T-helper 2 cell (primary cell): ENCODE data around the gene TRPV2.
A peak's percentile ranks its signal among the peaks of the same experiment; 100 is the strongest.
"Not testable (repeated sequence)": the region's sequence is repeated elsewhere in the genome, so short reads cannot be mapped to it uniquely, and the experiment has no call there.

ENCODE experiments used
- DNase-seq, 5 experiments: peaks; one replicate each; pipeline versions ENCODE4 v3.0.0 to v3.0.0-alpha.2; 2012 to 2022

Gene TRPV2

GRCh38 chr17:16438557-16439302 is 23.4 kb downstream of the TRPV2 start:
- peak; percentile 79 to 99 (median 91) for DNase-seq

DNA sequence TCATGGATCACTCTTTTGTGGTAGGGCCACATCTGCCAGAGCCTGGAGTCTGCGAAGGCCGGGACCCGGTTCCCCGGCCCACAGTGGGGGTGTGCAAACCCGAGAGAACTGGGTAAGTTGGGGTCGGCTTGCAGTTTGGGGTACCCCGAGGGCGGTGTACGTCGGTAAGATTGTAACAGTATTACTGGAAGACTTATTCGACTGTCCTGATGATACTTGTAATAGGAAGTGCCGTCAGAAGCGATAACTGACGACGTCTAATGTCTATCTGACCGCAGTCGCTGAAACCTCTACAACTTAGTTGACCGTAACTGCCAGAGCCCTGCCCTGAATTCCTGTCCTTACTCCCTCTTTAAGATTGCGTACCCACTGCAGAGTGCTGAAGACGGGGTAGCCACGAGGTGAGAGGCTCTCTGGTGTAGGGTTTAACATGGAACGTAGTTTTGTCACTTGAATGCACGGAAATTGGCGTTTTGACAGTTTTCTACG is 24.0 kb downstream of the TRPV2 start:
- peak in 2 of 5 experiments; percentile 39 to 67 for DNase-seq

- DNase-seq: peak in 2 of 5 experiments; percentile 57 to 80
Observed at GRCh38 chr17:16439811-16440351, 24.5 kb downstream of the TRPV2 start.

GRCh38 chr17:16440354-16440753 is 25.0 kb downstream of the TRPV2 start:
- DNase-seq: not testable (repeated sequence)

- no peak for DNase-seq
Observed at GRCh38 chr17:16440901-16441629, 25.7 kb downstream of the TRPV2 start.

DNA sequence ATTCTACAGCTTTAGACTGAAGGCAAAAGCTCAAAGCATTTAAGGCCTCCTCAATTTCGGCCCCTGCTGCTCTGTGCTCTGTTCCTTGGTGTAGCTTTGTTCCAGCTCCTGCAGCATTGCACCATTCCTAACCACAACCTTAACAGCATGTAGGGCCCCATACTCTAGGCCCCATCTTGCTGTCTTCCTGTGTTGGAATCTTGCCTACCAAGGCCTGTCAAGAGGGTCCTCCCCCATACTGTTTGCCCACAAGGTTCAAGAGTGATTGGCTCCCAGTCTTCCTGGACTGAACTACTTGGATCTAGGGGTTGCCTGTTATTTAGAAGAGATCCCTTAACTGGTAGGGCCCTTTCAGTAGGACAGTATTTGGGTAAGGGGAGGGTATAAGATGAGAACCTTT is 26.8 kb downstream of the TRPV2 start:
- DNase-seq: no peak

GRCh38 chr17:16442594-16443510 is 27.5 kb downstream of the TRPV2 start:
- DNase-seq: no peak

GRCh38 chr17:16443511-16444257 is 28.3 kb downstream of the TRPV2 start:
- no peak for DNase-seq

- no peak for DNase-seq
Observed at GRCh38 chr17:16444258-16444886, 29.0 kb downstream of the TRPV2 start.

- DNase-seq: no peak
Observed at GRCh38 chr17:16446338-16446983, 31.1 kb downstream of the TRPV2 start.

DNA sequence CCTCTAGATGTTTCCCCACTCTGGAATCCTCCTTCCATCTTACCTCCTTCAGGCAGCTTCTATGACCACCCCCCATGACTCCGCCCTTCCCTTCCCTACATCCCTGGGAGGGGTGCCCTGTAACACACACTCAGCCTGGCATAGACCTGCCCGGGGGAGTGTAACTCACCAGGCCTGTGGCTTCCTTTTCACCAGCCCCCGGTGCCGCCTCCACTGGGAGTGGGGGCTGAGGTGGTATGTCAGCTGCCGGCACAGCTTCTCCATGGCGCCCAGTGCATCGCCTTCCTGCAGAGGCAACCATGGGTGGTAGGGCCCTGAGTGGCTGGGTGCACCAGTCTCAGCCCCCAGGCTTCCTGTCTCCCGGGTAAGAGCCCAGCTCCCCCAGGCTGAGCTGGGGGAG is 32.3 kb downstream of the TRPV2 start:
- DNase-seq: no peak

- DNase-seq: no peak
Observed at GRCh38 chr17:16448490-16448889, 33.1 kb downstream of the TRPV2 start.

DNA sequence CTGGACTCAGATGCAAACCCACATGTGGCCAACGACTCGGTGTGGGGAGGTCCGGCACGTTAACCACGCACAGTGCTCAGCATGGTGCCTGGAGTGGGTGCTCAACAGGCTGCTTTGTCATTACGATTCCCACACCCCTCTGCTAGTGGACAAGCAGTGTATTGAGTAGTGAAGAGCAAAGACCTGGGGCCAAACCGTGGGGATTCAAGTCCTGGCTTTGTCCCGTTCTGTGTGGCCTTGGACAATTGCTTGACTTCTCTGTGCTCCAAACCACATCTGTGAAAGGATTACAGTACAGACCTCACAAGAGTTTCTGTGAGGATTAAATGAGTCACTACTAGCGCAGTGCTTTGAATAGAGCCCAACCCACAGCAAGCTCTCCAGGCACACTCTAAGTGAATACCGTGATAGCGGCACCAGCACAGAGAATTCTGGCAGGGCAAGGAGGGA is 33.8 kb downstream of the TRPV2 start:
- peak in 1 of 5 experiments; percentile 41 for DNase-seq

GRCh38 chr17:16450028-16450427 is 34.7 kb downstream of the TRPV2 start:
- no peak for DNase-seq

- DNase-seq: not testable (repeated sequence)
Observed at GRCh38 chr17:16452268-16452667, 36.9 kb downstream of the TRPV2 start.

DNA sequence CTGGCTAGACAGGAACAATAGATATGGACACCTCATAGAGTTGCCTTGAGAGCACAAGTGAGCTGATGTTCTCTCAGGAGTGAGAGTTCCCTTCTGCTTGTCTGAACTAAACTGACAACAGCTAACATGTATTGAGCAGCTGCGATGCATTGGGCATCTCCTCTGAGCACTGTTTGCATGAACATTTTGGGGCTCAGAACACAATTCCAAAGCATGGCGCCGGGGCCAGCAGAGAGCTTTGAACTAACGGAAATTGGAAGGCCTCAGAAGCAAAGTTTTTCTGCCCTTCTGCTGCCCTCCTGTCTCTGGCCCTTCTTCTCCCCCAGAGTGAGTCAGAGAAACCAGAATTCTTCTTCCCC is 38.1 kb downstream of the TRPV2 start:
- DNase-seq: no peak

- DNase-seq: no peak
Observed at GRCh38 chr17:16455997-16456741, 40.8 kb downstream of the TRPV2 start.

- DNase-seq: no peak
Observed at GRCh38 chr17:16456742-16457316, 41.5 kb downstream of the TRPV2 start.

DNA sequence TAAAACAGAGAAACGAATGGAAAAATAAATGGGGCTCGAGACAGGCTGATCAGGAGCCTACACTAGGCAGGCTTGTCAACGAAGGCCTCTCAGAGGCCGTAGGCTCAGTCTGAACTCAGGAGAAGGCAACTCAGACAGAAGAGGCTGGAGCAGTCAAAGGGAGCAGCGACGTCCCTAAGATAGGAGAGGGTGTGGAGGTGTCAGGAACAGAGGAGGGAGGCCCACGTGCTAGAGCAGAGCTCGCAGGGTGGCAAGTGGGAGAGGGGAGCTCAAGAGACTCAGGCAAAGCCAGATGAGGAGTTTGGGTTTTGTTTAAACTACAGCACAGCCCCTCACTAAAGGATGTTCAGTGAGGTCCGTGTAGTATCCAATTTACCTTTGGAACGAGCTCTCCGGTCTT is 43.9 kb downstream of the TRPV2 start:
- no peak for DNase-seq
